OCI-LY7 (cell line): ENCODE results near the gene MAP3K20.

ENCODE experiments used
- CTCF ChIP-seq: fragments of 200-600 bp; sonication (generic); conservative IDR thresholded peaks from 2 replicates; pipeline ENCODE4 v1.5.1; 2014; ENCODE audit warnings: mild to moderate bottlenecking, antibody characterized with exemption, low read length, moderate library complexity, mixed read lengths
- EZH2phosphoT487 ChIP-seq: fragments of 200-600 bp; sonication (generic); IDR thresholded peaks from 2 replicates; pipeline ENCODE4 v1.6.1; 2018; ENCODE audit warnings: low read depth, borderline replicate concordance, mild to moderate bottlenecking, mixed run types, antibody characterized with exemption, low read length, moderate library complexity, mixed read lengths

GRCh38 chr2:173106959-173107628, 31.4 kb downstream of the MAP3K20 start:
- TF ChIP-seq CTCF (no peak), EZH2phosphoT487 (no peak)
